Left cardiac atrium (tissue), 4 donors: Measurements from ENCODE around the gene PCDHGC3. TPM values are rescaled to one million over a fixed set of nuclear protein-coding genes. Genes with fewer than 3 reads are reported as not detected.

Experiments
- ATAC-seq, 2 donors: fragments of 200-7000 bp; cut with Tn5 transposase; one replicate each; pipeline ENCODE4 v1.9.1; 2020; ENCODE audit warnings: mild to moderate bottlenecking in 2 of 2, moderate library complexity in 2 of 2
- DNase-seq: peaks from one replicate; pipeline ENCODE4 v3.0.0-alpha.2; 2020
- intact Hi-C, 2 donors: fragments of 100-400 bp; cut with DNase I; formaldehyde crosslinking; loops; one replicate each; pipeline versions ENCODE4 v1.14.1 to v1.15.1; 2022 to 2023
- total RNA-seq, 2 donors: library from RNA; stranded (reverse); fragmentation: NEBNext Ultra II Directional; extraction: Animal tissue kit (Norgen Biotek cat#: 25700); gene quantifications; one replicate each; pipeline ENCODE4 v1.2.1, GENCODE V29; 2021
- donor health status: DM: no; HTN: yes; CAD: no.
- donor health status: DM: no; HTN: yes; CAD: no; lungs with severe emphysema.
- donor health status: DM: yes; HTN: yes; CAD: no.
- donor health status: Dilated cardiomyopathy.

PCDHGC3 gene
- total RNA-seq, 2 donors from 2014 or later: 33.7 to 39.1 TPM

GRCh38 chr5:141515946-141516671 lies 40.3 kb downstream of the PCDHGC3 start:
- intact Hi-C loops: no loop called here
- DNase-seq (no peak), ATAC-seq (no peak)

- ATAC-seq (peak in 1 of 2 donors; percentile 6), DNase-seq (peak; percentile 52)
- intact Hi-C loops: no loop called here
Measured at GRCh38 chr5:141516672-141517025, 40.9 kb downstream of the PCDHGC3 start.

- no peak for DNase-seq
- intact Hi-C loops: no loop called here
- no peak for ATAC-seq
Measured at GRCh38 chr5:141517312-141517711, 41.5 kb downstream of the PCDHGC3 start.

- ATAC-seq (no peak), DNase-seq (no peak)
- intact Hi-C loops: no loop called here
Measured at GRCh38 chr5:141517880-141518617, 42.3 kb downstream of the PCDHGC3 start.

GRCh38 chr5:141518618-141519015 lies 42.9 kb downstream of the PCDHGC3 start:
- ATAC-seq (no peak), DNase-seq (no peak)
- intact Hi-C loops: no loop called here

GRCh38 chr5:141519605-141520565 lies 44.1 kb downstream of the PCDHGC3 start:
- DNase-seq (no peak), ATAC-seq (no peak)
- intact Hi-C loops: loop anchor here (5.0 to 10.0 kb wide), 3 partner anchors 42 to 95 kb away; partner anchors contain the start of genes PCDHGA11 (in 1 of the 2) and PCDHGC3 (in 1 of the 2)

GRCh38 chr5:141521244-141521781 lies 45.5 kb downstream of the PCDHGC3 start:
- peak; percentile 56 to 84 for ATAC-seq
- intact Hi-C loops: loop anchor here (5.0 to 10.0 kb wide), 3 partner anchors 41 to 97 kb away; partner anchors contain the start of genes PCDHGA11 (in 1 of the 2) and PCDHGC3 (in 1 of the 2)
- DNase-seq: peak; percentile 58

GRCh38 chr5:141522301-141522700 lies 46.5 kb downstream of the PCDHGC3 start:
- DNase-seq: no peak
- intact Hi-C loops: loop anchor here (5.0 to 10.0 kb wide), 3 partner anchors 40 to 98 kb away; partner anchors contain the start of genes PCDHGA11 (in 1 of the 2) and PCDHGC3 (in 1 of the 2)
- no peak for ATAC-seq

GRCh38 chr5:141523991-141524390 lies 48.2 kb downstream of the PCDHGC3 start:
- no peak for DNase-seq
- ATAC-seq: no peak
- intact Hi-C loops: loop anchor here (5.0 to 10.0 kb wide), 3 partner anchors 38 to 99 kb away; partner anchors contain the start of genes PCDHGA11 (in 1 of the 2) and PCDHGC3 (in 1 of the 2)

GRCh38 chr5:141524604-141525597 lies 49.1 kb downstream of the PCDHGC3 start:
- ATAC-seq (peak; percentile 61 to 85), DNase-seq (peak; percentile 85)
- intact Hi-C loops: loop anchor here (5.0 to 10.0 kb wide), 3 partner anchors 37 to 100 kb away; partner anchors contain the start of genes PCDHGA11 (in 1 of the 2) and PCDHGC3 (in 1 of the 2)

- DNase-seq (no peak), ATAC-seq (no peak)
- intact Hi-C loops: loop anchor here in 1 of 2 donors (10.0 kb wide), 1 partner anchor 101 kb away; the partner anchor contains the start of gene PCDHGA11
Measured at GRCh38 chr5:141525653-141526052, 49.9 kb downstream of the PCDHGC3 start.

GRCh38 chr5:141527426-141527825 lies 51.7 kb downstream of the PCDHGC3 start:
- no peak for DNase-seq
- intact Hi-C loops: loop anchor here in 1 of 2 donors (10.0 kb wide), 1 partner anchor 103 kb away; the partner anchor contains the start of gene PCDHGA11

More at GRCh38 chr5:141527426-141527825, 51.7 kb downstream of the PCDHGC3 start:
- ATAC-seq: no peak

Other genes starting within 250 kb of the PCDHGC3 start
- 1 to 10 TPM; 4.5 to 5.7 TPM for gene PCDHB15, start 230.6 kb upstream of the PCDHGC3 start, total RNA-seq
- gene SLC25A2, start 171.9 kb upstream of the PCDHGC3 start, total RNA-seq: not detected
- gene TAF7, start 155.2 kb upstream of the PCDHGC3 start, total RNA-seq: 10 to 100 TPM; 86.3 to 93.5 TPM
- gene PCDHGA1, start 145.5 kb upstream of the PCDHGC3 start, total RNA-seq: 1 to 10 TPM; 1.4 to 1.8 TPM
- 1 to 10 TPM; 4.5 to 7.3 TPM for gene PCDHGA2, start 137.2 kb upstream of the PCDHGC3 start, total RNA-seq
- gene PCDHGA3, start 132.1 kb upstream of the PCDHGC3 start, total RNA-seq: 1 to 10 TPM; 5.0 to 5.8 TPM
- gene PCDHGB1, start 125.9 kb upstream of the PCDHGC3 start, total RNA-seq: 1 to 10 TPM; 3.0 to 3.2 TPM
- gene PCDHGA4, start 120.9 kb upstream of the PCDHGC3 start, total RNA-seq: 1 to 10 TPM; 4.0 to 4.3 TPM
- 1 to 10 TPM; 4.0 to 5.4 TPM for gene PCDHGB2, start 116.0 kb upstream of the PCDHGC3 start, total RNA-seq
- 1 to 10 TPM; 3.5 to 4.3 TPM for gene PCDHGA5, start 111.8 kb upstream of the PCDHGC3 start, total RNA-seq
- 1 to 10 TPM; 3.9 to 4.6 TPM for gene PCDHGB3, start 105.7 kb upstream of the PCDHGC3 start, total RNA-seq
- gene PCDHGA6, start 102.1 kb upstream of the PCDHGC3 start, total RNA-seq: 1 to 10 TPM; 3.7 to 4.4 TPM
- 1 to 10 TPM; 3.2 to 3.5 TPM for gene PCDHGA7, start 93.2 kb upstream of the PCDHGC3 start, total RNA-seq
- gene PCDHGB4, start 88.3 kb upstream of the PCDHGC3 start, total RNA-seq: 1 to 10 TPM; 4.4 to 4.5 TPM
- gene PCDHGA8, start 83.3 kb upstream of the PCDHGC3 start, total RNA-seq: 1 to 10 TPM; 2.9 to 3.7 TPM
- 1 to 10 TPM; 6.4 to 7.7 TPM for gene PCDHGB5, start 78.0 kb upstream of the PCDHGC3 start, total RNA-seq
- 1 to 10 TPM; 3.6 to 4.0 TPM for gene PCDHGA9, start 73.2 kb upstream of the PCDHGC3 start, total RNA-seq
- gene PCDHGB6, start 67.9 kb upstream of the PCDHGC3 start, total RNA-seq: 1 to 10 TPM; 4.9 to 5.2 TPM
- 1 to 10 TPM; 3.3 to 4.6 TPM for gene PCDHGA10, start 63.0 kb upstream of the PCDHGC3 start, total RNA-seq
- 1 to 10 TPM; 7.6 to 8.8 TPM for gene PCDHGB7, start 58.3 kb upstream of the PCDHGC3 start, total RNA-seq
- 1 to 10 TPM; 3.2 to 3.5 TPM for gene PCDHGA11, start 54.9 kb upstream of the PCDHGC3 start, total RNA-seq
- gene PCDHGA12, start 45.5 kb upstream of the PCDHGC3 start, total RNA-seq: 1 to 10 TPM; 4.5 to 6.5 TPM
- 1 to 10 TPM; 1.4 to 1.7 TPM for gene PCDHGC4, start 9.1 kb downstream of the PCDHGC3 start, total RNA-seq
- gene PCDHGC5, start 13.1 kb downstream of the PCDHGC3 start, total RNA-seq: 1 to 10 TPM in 1 of 2 donors, under 1 TPM in 1; 0.97 to 1.7 TPM
- gene DIAPH1, start 143.0 kb downstream of the PCDHGC3 start, total RNA-seq: 10 to 100 TPM; 25.9 to 39.4 TPM
- 10 to 100 TPM; 21.1 to 29.8 TPM for gene HDAC3, start 160.9 kb downstream of the PCDHGC3 start, total RNA-seq
- 1 to 10 TPM; 1.4 to 1.6 TPM for gene RELL2, start 161.0 kb downstream of the PCDHGC3 start, total RNA-seq
- 1 to 10 TPM; 6.1 to 7.3 TPM for gene FCHSD1, start 175.5 kb downstream of the PCDHGC3 start, total RNA-seq
- gene ARAP3, start 206.3 kb downstream of the PCDHGC3 start, total RNA-seq: 10 to 100 TPM; 10.1 to 18.7 TPM